HK-2 (cell line): Measurements from ENCODE around the gene ARHGAP15.
A peak's percentile ranks its signal among the peaks of the same experiment; 100 is the strongest.

ENCODE experiments used
- DNase-seq: peaks from one replicate; pipeline ENCODE4 v3.0.0-alpha.2; 2018; ENCODE audit not compliant: unreplicated experiment

Gene ARHGAP15

DNA sequence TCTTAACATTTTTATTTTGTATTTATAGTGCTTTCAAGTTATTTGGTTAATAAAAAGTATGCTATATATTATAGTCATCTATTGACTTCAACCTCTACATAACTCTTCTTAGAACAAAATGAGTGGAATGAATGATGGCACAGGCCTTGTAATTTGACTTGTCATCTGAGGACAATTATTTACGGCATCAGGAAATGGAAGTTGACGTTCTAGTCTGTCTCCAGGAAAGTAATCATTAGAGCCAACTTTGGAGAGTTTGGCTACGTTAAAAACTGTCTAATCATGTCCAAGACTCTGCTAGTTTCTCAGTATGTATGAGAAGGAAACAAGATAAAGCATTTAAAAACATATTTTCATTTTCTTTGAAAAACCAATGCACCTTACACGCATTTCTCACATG, 353.6 kb downstream of the ARHGAP15 start:
- DNase-seq, result no peak

DNA sequence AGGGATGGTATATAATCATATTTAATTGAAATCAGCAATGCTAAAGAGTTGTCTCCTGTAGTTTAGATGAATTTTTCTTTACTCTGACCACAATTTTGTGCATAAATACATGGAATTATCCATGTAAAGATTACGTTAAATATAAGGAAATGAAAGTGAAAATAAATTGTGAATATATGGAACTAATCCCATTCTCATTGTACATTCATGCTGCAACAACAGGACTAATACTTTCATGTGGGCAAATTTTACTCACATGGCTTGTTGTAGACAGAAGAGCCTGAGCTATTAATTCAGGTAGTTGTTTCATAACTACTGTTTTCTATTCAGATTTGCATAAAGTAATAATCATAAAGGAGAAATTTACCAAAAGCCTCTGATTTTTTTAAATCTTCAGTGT, 357.8 kb downstream of the ARHGAP15 start:
- no peak for DNase-seq

DNA sequence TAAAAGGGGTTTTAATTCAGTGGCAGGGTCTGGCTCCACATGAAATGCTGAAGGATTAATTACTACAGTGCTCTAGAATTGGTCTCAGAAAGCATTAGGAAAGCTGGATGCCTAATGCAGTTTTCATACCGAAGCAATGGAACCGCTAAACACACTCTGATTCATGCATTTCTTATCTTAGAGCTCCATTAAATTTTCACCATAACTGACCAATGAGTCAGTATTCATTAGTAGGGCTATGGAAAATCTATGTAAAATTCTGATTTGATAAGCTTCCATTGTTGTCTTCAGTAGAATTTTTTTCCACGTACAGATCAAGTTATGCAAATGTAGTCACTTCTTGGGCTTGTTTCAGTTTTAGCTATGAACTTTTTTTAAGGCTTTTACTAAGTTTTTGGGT, 359.9 kb downstream of the ARHGAP15 start:
- DNase-seq, result no peak

DNA sequence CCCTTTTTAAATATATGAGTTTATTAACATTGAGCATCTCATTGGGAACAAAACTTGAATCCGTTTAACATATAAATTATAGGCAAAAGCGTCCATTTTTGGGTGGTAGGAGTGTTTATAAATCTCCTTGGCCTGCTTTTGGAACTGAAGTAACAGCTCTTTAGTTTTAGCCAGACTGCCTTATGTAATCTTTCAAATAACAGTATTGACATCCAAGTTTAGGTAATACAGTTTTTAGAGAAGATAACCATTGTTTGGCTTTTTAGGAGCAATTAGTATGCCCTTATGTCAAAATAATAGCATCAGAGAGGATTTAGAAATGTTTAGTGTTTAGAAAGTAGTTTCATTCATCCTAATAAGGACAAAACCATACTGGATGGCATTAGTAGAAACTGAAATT, 361.9 kb downstream of the ARHGAP15 start:
- DNase-seq, result no peak

DNA sequence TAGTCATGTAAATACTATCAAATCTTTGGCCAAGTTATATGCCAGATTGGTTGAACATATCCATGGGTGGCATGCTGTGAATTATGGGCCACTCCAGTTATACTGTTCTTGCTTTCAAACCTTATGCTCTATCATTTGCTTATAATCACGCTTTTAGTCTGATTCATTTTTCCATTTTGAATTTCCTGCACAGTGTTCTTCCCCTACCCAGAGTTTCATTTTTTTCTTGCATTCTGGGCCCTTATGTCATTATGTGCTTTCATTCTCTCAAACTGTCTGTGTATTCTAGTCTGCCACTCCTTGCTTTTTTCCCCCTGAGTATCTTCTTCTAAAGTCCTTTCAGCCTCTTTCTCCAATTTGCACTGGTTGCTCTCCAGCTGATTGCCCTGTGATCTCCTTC, 364.1 kb downstream of the ARHGAP15 start:
- no peak for DNase-seq

DNA sequence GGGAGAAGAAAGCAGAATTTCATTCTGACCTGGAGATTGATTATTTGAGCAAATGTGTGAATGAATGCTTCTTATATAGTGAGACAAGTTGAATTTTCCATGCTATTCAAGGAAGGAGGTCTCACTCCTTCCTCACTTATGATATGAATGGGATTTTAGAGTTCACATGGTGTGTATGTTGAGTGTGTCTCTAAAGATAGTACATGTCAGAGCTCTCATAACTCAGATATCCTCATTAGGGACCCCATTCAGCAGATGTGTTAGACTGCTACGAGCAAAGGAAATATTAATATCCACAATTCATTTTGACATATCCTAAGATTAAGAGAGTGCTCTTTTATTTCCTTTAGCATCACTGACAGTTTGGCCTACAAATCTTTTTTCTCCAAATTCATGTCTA, 368.5 kb downstream of the ARHGAP15 start:
- no peak for DNase-seq

DNA sequence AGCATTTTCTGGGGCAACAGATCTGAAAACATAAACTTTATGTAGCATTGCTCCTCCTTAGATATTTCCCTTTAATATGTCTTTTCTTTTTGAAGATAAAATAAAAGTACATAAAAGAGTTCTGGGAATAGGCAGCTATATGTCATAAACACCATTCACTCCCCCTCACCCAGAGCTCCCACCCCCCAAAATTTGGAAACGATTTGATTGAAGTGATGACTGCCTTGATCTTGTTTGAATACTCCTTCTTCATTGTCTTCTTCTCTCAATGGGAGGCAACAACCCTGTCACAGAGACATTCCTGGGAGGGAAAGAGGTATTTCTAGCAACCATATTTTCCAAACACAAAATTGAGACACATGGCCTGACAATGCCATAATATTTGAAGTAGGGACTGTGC, 369.3 kb downstream of the ARHGAP15 start:
- no peak for DNase-seq

DNA sequence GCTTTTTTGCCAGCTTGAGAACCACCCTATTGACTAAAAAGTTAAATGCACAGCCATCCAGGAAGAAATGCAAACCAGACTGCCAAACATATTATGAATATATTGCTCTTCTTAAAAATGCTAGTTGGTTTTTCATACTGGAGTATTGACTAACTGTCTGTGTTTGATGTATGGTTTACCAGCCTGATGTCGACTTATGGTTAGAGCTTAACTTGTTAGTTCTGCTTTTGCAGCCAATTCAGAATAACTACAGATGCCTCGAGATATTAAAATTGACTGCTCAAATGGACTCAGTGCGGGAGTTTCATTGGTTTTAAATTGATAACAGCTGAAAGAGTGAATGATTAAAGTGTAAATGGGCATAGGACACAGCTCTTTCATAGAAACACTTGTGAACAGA, 369.8 kb downstream of the ARHGAP15 start:
- no peak for DNase-seq

DNA sequence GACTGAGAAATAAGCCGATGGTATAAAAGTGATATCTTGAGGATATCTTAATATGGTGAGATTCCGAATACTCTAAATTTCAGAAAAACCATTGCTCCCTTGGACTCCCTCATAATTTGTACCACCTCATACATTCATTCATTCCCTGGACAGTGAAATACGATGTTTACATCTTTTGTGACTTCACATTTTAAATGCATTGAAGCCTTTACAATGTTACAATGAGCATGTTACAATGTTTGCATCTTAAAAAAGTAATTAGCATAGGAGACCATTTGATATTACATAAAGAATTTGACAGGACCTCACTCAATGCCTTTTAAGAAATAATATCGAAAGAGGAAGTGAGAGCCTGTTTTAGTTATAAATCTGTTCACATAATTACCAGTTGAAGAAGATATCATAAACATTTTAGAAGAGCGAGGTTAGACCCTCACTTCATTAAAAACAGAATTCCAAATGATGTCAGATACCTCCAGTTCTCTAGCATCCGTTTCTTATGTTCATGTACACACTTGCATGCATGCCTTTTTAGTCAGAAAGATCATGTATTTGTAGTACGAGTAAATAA, 372.0 kb downstream of the ARHGAP15 start:
- DNase-seq, result no peak

DNA sequence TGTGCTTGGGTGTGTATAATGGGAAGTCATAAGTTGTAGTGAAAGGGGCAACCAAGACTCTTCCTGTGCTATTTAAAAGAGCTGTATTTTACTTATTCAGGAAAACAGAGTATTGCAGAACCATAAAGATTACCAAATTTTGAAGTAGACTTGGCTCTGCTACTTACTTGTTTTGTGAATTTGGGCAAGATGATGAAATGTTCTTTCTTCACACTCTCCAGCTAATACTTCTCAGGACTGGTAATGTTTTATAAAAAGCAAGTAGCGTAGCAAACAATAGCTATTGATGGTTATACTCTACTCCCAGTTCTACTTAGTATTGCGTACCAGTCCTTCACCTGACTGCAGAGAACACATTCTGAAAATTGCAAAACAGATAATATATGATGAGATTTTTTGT, 374.1 kb downstream of the ARHGAP15 start:
- no peak for DNase-seq

DNA sequence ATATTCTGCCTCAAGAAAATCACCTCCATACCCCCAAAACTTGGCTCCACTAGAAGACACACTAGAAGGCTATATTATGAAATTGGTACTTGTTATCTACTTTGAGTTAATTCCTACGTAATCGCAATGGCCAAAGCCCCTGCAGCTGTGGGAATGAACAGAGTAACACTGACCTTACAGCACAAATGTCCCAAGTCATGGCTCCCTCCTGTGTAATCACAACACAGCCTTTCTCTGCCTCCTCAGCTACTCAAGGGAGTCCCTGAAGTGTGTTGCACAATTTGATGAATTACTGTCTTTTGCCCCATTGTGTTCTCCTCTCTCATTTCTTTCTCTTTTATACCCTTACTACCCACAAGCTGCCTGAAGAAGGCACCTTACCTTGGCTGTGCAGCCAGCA, 375.2 kb downstream of the ARHGAP15 start:
- no peak for DNase-seq

DNA sequence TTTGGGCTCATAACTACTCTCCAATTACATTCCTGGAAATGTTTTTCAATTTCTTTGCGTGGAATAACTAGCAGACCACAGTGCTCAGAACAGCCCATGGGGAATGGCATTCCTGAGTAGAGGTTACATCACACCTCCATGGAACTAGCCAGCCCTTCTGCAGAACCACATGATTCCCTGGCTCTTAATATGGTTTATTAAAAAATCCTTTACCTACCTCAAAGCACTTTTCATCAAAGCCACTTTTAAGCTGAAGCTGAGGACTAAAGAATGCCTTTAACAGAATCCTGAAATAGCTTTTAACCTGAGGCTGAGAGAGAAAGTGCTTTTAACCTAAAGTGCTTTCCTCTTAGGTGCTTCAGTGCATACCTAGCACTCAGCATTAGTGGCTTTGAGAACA, 376.3 kb downstream of the ARHGAP15 start:
- no peak for DNase-seq

DNA sequence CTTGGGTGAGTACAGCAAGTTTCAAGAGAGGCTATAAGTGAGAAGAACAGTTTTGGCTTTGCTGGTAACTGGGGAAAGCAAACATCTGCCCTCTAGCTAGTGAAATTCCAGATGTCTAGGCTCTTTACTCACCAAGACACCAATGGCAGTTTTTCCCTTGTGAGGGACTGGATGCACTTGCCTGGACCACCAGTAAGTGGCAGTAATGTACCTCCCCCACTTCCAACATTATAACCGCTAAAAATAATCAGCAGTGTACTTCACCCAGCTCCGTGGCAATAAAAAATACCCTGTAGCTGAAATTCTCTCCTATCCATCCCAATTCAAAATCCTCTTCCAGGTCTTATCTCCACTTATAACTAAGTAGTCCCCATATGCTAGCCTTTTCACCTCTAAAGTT, 383.9 kb downstream of the ARHGAP15 start:
- DNase-seq, result peak; percentile 6

DNA sequence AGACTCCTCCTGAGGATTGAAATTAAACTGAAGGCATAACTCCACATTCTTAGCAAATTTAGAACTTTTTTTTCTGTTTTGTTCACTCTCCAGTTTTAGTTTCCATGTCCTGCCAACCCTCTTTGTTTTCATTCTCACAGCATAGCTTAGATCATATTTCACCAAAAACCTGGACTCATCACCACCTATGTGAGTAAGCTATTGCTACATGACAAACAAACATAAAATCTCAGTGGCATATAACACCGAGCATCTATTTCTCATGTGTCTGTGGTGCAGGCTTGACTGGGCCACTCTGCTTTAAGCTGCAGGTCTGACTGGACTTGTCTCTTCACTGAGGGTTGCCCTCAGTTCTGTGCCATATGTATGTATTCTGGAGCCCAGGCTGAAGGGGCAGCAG, 385.2 kb downstream of the ARHGAP15 start:
- DNase-seq, result no peak

DNA sequence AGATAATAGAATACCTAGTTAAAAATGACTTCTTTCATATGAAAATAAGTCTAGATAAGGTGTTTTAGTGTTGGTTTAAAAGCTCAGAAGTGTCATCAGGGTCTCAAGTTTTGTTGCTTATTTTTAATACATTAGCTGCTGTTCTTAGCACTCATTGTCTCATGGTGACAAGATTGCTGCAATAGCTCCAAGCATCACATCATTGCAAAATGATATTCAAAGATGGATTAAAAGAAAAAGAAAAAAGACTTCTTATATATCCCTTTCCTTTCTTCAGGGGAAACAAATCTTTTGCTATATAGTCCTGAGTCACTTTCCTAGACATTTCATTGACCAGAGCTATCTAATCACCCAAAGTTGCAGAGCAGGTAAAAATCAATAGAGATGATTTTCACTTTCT, 386.1 kb downstream of the ARHGAP15 start:
- DNase-seq, result no peak

DNA sequence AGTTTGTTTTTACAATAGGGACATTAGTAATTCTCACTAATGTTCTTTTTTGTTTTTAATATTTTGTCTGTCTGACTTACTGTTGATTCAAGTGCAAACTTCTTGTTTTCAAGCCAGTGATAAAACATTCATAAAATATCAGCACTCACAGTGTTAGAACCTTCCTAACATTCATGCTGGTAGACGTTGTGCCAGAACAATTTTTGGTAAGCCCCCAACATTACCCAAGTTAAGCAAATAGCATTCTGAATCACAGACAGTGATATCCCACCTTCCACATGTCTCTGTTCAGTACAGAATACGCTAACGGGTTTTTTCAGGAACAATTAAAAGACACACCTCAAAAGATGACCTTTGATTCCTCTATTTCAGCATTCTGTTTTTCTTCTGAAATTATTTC, 390.3 kb downstream of the ARHGAP15 start:
- DNase-seq, result no peak

DNA sequence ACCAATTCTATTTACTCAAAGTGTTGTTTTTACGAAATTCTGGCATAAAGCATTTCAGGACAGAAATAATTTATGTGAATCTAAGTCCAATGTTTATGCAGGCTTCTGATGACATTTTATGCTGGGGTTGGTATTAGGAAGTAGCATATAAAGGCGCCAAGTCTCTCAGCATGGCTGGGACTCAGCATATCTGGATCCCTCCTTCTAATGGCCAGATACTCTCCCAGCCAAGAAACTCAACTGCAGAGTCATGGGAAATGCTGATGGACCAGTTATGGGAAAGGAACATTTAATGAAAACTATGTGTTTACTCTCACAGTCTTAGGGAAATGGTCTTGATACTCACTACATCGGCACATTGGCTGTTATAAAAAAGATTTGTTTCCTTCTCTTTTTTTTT, 392.2 kb downstream of the ARHGAP15 start:
- no peak for DNase-seq

DNA sequence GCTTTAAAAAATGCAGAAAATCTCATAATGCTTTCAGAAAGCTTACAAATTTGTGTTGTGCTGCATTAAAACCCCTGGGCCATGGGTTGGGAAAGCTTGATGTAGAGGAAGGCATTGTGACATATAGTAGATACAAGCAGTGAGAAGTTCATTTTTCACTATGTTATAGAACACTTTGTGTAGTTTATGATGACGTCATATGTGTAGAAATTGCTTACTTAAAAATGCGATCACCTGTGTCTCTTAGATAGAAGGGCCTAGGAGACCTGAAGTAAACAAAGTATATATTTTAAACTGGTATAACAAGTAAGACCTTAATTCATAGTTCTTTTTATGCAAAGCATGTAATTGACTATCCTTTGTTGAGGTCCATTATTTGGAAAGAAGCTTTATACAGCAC, 393.5 kb downstream of the ARHGAP15 start:
- DNase-seq, result no peak

DNA sequence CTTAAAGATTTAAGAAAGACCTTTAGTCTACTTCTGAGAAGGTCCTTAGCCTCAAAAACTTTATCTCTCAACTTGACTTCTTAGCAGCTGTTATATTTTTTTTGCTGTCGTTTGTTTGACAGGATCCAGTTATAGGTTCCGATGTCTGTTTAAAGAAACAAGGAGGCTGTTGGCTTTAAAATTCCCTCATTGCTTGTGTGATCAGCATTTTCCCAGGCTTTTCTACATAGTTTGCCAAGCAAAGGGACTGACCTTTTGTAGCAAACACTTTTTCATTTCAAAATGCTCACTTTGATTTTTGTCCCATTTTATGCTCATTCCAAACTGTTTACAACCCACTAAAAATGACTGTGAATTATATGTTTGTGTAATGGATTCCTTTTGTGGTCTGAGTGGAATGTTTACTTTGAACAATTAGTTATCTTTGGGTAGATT, 394.9 kb downstream of the ARHGAP15 start:
- no peak for DNase-seq

DNA sequence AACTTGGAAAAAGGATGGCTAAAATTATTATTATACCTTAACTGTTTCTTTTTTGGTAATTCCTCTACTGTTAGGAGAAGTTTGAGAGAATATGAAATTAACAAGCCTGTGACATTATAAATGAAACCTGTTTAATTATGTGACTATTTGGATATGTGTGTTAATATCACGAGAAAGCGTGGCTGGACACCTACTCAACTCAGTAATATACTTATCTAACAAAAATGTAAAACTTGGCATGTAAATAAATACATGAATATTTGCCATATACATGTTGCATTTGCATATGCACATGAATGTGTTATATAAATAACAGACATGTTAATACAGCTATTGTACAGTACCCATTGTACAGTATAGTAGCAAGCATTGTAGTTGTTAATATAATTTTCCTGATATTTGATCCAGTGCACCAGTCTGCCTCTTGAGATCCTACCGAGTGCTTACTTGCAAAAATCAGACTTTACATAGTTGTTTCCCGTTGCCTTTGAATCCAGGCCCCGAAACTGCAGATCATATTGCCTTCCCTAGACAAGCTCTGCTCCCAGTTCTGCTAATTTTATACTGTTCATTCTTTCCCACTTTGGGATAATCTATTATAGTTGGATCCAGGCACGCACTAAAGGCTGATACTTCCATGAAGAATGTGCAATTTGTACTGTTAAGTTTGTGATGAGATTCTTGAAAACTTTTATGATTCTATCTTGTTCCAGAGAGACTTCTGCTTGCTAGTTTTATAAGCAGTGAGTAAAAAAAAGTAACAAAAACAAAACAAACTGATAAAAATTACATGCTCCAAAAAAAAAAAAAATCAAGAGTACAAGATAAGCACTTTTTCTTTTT, 395.6 kb downstream of the ARHGAP15 start:
- no peak for DNase-seq

DNA sequence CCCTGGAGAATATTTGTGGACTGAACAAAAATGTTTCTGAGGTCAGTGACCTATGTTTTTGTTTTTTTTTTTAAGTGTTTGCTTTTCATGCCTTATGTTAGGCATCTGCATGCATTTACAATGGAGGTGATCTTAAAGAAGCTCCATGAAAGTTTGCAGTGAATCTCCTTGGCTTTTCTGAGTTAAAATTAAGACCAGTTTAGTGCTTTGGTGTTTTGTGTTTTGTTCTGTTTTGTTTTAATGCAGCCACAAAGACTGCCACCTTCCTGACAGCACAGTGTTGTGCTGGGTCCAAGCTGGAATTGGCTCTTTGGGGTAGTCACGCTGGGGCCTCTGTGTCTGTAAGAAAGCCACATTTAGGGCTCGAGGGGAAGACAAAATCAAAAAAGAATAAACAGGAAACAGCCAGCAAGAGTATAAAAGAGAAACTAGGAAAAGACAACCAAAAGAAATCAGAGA, 396.2 kb downstream of the ARHGAP15 start:
- no peak for DNase-seq

DNA sequence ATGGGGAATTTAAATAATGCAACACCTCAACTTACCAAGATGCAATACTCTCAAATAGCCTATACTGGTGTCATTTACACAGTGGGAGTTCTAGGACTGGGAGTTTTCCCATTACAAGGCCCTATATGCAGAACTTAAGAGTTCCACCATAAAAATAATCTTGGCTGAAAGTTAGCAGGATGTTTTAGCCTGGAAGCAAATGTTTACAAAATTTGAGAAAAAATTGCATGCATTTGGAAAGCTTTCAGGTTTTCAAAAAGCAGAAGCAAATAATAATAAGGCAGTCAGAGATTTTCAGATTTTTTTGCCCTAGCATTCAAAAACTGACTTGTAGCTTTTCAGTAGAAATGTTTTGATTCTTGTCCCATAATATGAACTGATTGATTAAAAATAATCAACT, 397.3 kb downstream of the ARHGAP15 start:
- no peak for DNase-seq

DNA sequence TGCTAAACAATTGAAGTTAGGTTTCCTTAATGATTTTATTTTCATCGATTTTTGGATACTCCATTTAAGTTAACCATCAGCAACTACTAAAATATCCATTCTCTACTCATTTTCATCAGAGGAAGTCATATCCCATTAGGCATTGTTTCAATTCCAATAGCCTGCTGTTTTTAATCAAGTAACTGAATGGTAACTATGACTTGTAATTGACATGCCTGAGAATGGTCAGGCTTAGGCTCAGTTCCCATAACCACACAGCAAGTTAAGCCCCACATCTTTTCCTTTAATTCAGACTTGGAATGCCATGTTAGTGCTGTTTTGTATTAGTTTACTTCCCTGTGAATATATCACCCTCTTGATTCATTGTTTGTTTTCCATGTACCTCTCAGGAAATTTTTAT, 398.8 kb downstream of the ARHGAP15 start:
- no peak for DNase-seq
